CD14-positive monocyte (primary cell): Measurements from ENCODE around the gene PNMA6E. TPM values are rescaled to one million over a fixed set of nuclear protein-coding genes. Genes with fewer than 3 reads are reported as not detected.

Source experiments
- DNase-seq, 3 donors: peaks; one replicate each; pipeline ENCODE4 v3.0.0-alpha.2; 2011 to 2022
- H2AFZ ChIP-seq: 2 replicates; pipeline ENCODE4 v1.6.0; 2012; ENCODE audit warnings: mild to moderate bottlenecking, low read depth, low read length, inconsistent platforms; ENCODE audit not compliant: insufficient read depth, poor library complexity, severe bottlenecking
- H3K27ac ChIP-seq, 2 donors: 1 replicate in 1 of 2; 2 replicates in 1 of 2; pipeline ENCODE4 v1.5.1; 2012 to 2013; ENCODE audit warnings: low read length in 2 of 2, control low read depth in 1 of 2, inconsistent platforms in 1 of 2, low read depth in 1 of 2, mild to moderate bottlenecking in 1 of 2
- H3K27me3 ChIP-seq, 2 donors: one replicate each; pipeline versions ENCODE4 v1.6.0 to v1.6.1; 2011 to 2013; ENCODE audit warnings: low read length in 2 of 2; ENCODE audit not compliant: control insufficient read depth in 2 of 2, insufficient read depth in 2 of 2
- H3K36me3 ChIP-seq, 2 donors: replicated peaks in 1 of 2; 1 replicate in 1 of 2; 2 replicates in 1 of 2; pipeline versions ENCODE4 v1.5.1 to v1.6.1; 2012 to 2013; ENCODE audit warnings: low read length in 2 of 2, control low read depth in 1 of 2, inconsistent platforms in 1 of 2, mild to moderate bottlenecking in 1 of 2; ENCODE audit not compliant: insufficient read depth in 2 of 2, control insufficient read depth in 1 of 2
- H3K4me1 ChIP-seq, 2 donors: 1 replicate in 1 of 2; 2 replicates in 1 of 2; pipeline versions ENCODE4 v1.5.1 to v1.6.1; 2012 to 2013; ENCODE audit warnings: low read length in 2 of 2, control low read depth in 1 of 2, inconsistent platforms in 1 of 2, mild to moderate bottlenecking in 1 of 2, moderate library complexity in 1 of 2; ENCODE audit not compliant: insufficient read depth in 2 of 2, control insufficient read depth in 1 of 2
- H3K4me2 ChIP-seq: replicated peaks from 2 replicates; pipeline ENCODE3; 2012; ENCODE audit warnings: low read length, moderate library complexity, mild to moderate bottlenecking; ENCODE audit not compliant: poor library complexity, severe bottlenecking; ENCODE audit errors: extremely low read depth
- H3K4me3 ChIP-seq, 3 experiments: fragments of 200-600 bp in 1 of 3; sonication (generic) in 1 of 3; replicated peaks in 1 of 3; 1 replicate in 2 of 3; 2 replicates in 1 of 3; pipeline ENCODE4 v1.5.1; 2011 to 2013; ENCODE audit warnings: low read length in 3 of 3, mild to moderate bottlenecking in 3 of 3, control low read depth in 2 of 3, low read depth in 2 of 3, inconsistent platforms in 1 of 3, moderate library complexity in 1 of 3
- H3K79me2 ChIP-seq: 2 replicates; pipeline ENCODE4 v1.6.0; 2012; ENCODE audit warnings: mild to moderate bottlenecking, control low read depth, inconsistent platforms, low read length, moderate library complexity; ENCODE audit not compliant: insufficient read depth
- H3K9ac ChIP-seq: 2 replicates; pipeline ENCODE4 v1.6.0; 2017; ENCODE audit warnings: low read length, mild to moderate bottlenecking; ENCODE audit not compliant: insufficient read depth, poor library complexity, severe bottlenecking
- H3K9me3 ChIP-seq, 2 donors: replicated peaks in 1 of 2; 1 replicate in 1 of 2; 2 replicates in 1 of 2; pipeline versions ENCODE4 v1.5.1 to v1.6.1; 2012 to 2013; ENCODE audit warnings: low read length in 2 of 2, control low read depth in 1 of 2; ENCODE audit not compliant: control insufficient read depth in 1 of 2, insufficient read depth in 1 of 2
- H4K20me1 ChIP-seq: 2 replicates; pipeline ENCODE4 v1.6.0; 2012; ENCODE audit warnings: mild to moderate bottlenecking, low read length, control low read depth, moderate library complexity; ENCODE audit not compliant: insufficient read depth
- H3K27ac Mint-ChIP-seq, 7 donors: one replicate each; pipeline ENCODE4 v1.8.0; 2020; ENCODE audit warnings: mild to moderate bottlenecking in 7 of 7, mixed read lengths in 7 of 7, moderate library complexity in 6 of 7, inconsistent platforms in 2 of 7
- H3K27me3 Mint-ChIP-seq, 3 donors: one replicate each; pipeline ENCODE4 v1.8.0; 2021 to 2022; ENCODE audit warnings: low read depth in 3 of 3, mild to moderate bottlenecking in 3 of 3, mixed read lengths in 3 of 3, moderate library complexity in 3 of 3, inconsistent platforms in 1 of 3
- H3K36me3 Mint-ChIP-seq, 2 donors: one replicate each; pipeline ENCODE4 v1.8.0; 2020; ENCODE audit warnings: mixed read lengths in 2 of 2, inconsistent platforms in 1 of 2, mild to moderate bottlenecking in 1 of 2
- H3K4me1 Mint-ChIP-seq: one replicate; pipeline ENCODE4 v1.8.0; 2020; ENCODE audit warnings: mild to moderate bottlenecking, mixed read lengths
- H3K4me3 Mint-ChIP-seq, 2 donors: one replicate each; pipeline ENCODE4 v1.8.0; 2020; ENCODE audit warnings: mild to moderate bottlenecking in 2 of 2, mixed read lengths in 2 of 2, moderate library complexity in 1 of 2
- H3K9me3 Mint-ChIP-seq, 7 donors: one replicate each; pipeline ENCODE4 v1.8.0; 2020 to 2022; ENCODE audit warnings: mixed read lengths in 7 of 7, mild to moderate bottlenecking in 6 of 7, moderate library complexity in 6 of 7, inconsistent platforms in 2 of 7
- WGBS: methylation state at CpG from one replicate; pipeline ENCODE4 v1.1.5; 2013; ENCODE audit warnings: missing lambda C conversion rate; ENCODE audit not compliant: insufficient coverage; 5-methylcytosine and 5-hydroxymethylcytosine counted together
- intact Hi-C, 2 donors: fragments of 100-400 bp; cut with micrococcal nuclease; formaldehyde crosslinking; loops; one replicate each; pipeline versions ENCODE4 v1.15.0 to v1.15.1; 2023
- polyA plus RNA-seq, 3 donors: library from polyadenylated mRNA; depleted of rRNA in 1 of 3; unstranded in 2 of 3; stranded (reverse) in 1 of 3; fragments of 300-500 nt in 2 of 3; fragments of >200 nt in 1 of 3; fragmentation: Illumina TruSeq in 2 of 3; gene quantifications; 1 replicate in 2 of 3; 2 replicates in 1 of 3; pipeline ENCODE4 v1.2.3, GENCODE V29; 2012 to 2021
- TF ChIP-seq, protein P1 (sequence below): fragments of 200-600 bp; IDR thresholded peaks from one replicate; pipeline ENCODE4 v1.8.0; 2022; ENCODE audit warnings: antibody characterized with exemption, mild to moderate bottlenecking

PNMA6E gene
- polyA plus RNA-seq, 3 donors = not detected

DNA sequence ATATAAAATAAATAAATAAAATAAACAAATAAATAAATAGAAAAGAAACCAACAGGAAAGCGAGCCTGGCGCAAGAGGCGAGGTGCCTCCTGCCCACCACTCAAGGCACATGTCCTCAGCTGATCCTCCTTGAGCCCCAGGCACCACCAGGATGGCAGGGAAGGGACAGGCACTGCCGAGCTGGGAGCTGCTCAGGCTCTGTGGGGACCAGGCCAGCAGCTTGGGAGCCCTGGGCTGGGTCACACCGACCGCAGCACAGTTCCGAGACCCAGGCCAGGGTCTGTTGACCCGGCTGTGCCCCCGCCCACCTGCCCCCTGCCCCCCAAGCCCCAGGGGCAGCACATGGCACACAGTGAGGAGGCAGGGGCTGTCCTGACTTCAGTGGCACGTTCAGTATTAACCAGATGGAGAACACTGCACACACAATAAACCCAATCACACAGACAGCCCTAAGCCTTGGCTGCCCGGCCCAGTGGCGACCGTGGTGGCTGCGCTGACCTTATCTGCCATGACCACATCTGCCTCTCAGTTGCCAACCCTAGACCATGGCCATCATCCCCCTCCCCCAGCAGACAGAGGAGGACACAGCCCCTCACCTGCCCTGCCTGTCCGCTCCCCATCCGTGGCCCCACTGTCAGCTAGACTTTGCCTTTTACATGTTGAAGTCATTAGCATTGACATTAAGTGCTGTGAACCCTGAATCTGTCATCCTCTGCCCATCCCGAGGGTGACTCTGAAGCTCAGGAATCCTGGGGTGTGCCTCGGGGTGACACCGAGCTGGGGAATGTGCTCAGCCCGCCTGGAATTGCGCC, 47.6 kb upstream of the PNMA6E start:
- Mint-ChIP-seq H3K4me1 (no peaks in the 10 kb centered on the region), H3K27ac (peak overlapping the region in 1 of 7 donors; percentile 4), H3K27me3 (peaks cover 0 to 8% (median 0%) of the 10 kb centered on the region in 3 donors), H3K9me3 (no peaks in the 10 kb centered on the region), H3K4me3 (no peak overlapping the region), H3K36me3 (peaks cover 18 to 30% of the 10 kb centered on the region in 2 donors)
- no peaks in the 10 kb centered on the region for H3K79me2 ChIP-seq
- no peak overlapping the region for H3K4me3 ChIP-seq
- TF ChIP-seq, protein P1, sequence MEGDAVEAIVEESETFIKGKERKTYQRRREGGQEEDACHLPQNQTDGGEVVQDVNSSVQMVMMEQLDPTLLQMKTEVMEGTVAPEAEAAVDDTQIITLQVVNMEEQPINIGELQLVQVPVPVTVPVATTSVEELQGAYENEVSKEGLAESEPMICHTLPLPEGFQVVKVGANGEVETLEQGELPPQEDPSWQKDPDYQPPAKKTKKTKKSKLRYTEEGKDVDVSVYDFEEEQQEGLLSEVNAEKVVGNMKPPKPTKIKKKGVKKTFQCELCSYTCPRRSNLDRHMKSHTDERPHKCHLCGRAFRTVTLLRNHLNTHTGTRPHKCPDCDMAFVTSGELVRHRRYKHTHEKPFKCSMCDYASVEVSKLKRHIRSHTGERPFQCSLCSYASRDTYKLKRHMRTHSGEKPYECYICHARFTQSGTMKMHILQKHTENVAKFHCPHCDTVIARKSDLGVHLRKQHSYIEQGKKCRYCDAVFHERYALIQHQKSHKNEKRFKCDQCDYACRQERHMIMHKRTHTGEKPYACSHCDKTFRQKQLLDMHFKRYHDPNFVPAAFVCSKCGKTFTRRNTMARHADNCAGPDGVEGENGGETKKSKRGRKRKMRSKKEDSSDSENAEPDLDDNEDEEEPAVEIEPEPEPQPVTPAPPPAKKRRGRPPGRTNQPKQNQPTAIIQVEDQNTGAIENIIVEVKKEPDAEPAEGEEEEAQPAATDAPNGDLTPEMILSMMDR = no peak
- H3K4me1 ChIP-seq = no peaks in the 10 kb centered on the region
- H2AFZ ChIP-seq = no peak overlapping the region
- peaks cover 29 to 33% of the 10 kb centered on the region in 2 donors for H3K36me3 ChIP-seq
- H3K27ac ChIP-seq = no peak overlapping the region
- intact Hi-C loops = no loop called here
- WGBS = 99% methylated on average over 14 of the region's 21 CpGs
- no peaks in the 10 kb centered on the region for H3K27me3 ChIP-seq
- H3K4me2 ChIP-seq = no peak overlapping the region
- no peak for DNase-seq
- H3K9ac ChIP-seq = no peak overlapping the region
- no peaks in the 10 kb centered on the region for H3K9me3 ChIP-seq
- no peaks in the 10 kb centered on the region for H4K20me1 ChIP-seq

DNA sequence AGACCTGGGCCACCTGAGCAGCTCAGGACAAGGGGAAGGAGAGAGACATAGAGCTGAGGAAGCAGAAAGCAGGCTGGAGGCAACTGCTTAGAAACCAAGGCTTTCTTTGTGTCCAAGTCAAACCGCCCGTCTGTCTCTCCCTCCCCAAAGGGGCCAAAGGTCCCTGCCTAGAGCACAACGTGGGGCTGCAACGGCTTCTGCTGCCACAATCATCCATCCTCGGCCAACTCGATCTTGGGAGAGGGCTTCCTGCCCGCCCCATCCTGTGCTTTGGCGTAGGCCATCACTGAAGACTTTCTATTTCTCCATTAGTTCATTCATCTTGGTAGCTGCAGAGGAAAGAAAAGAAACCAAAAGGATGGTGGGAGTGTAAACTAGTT, 46.4 kb upstream of the PNMA6E start:
- Histone ChIP-seq H3K27ac (no peak overlapping the region), H4K20me1 (no peaks in the 10 kb centered on the region), H3K36me3 (peaks cover 24 to 33% of the 10 kb centered on the region in 2 donors), H2AFZ (no peak overlapping the region), H3K4me3 (no peak overlapping the region), H3K27me3 (no peaks in the 10 kb centered on the region), H3K4me2 (no peak overlapping the region), H3K79me2 (no peaks in the 10 kb centered on the region), H3K9ac (no peak overlapping the region), H3K4me1 (no peaks in the 10 kb centered on the region), H3K9me3 (no peaks in the 10 kb centered on the region)
- Mint-ChIP-seq H3K4me3 (no peak overlapping the region), H3K27ac (no peak overlapping the region), H3K36me3 (peaks cover 16 to 23% of the 10 kb centered on the region in 2 donors), H3K9me3 (no peaks in the 10 kb centered on the region), H3K4me1 (no peaks in the 10 kb centered on the region), H3K27me3 (peaks cover 0 to 9% (median 3%) of the 10 kb centered on the region in 3 donors)
- DNase-seq = no peak
- TF ChIP-seq, protein P1 = no peak
- WGBS = no CpG with 5 or more reads among the region's 8 CpGs
- intact Hi-C loops = no loop called here
